ENCODE data around the gene BDKRB2.
"Not testable (repeated sequence)": the region's sequence is repeated elsewhere in the genome, so short reads cannot be mapped to it uniquely, and the experiment has no call there.

BDKRB2 gene

GRCh38 chr14:96243785-96244184 is 39.1 kb downstream of the BDKRB2 start:
- no peak for DNase-seq
- no peak overlapping the region for H3K4me3 ChIP-seq (ENCODE audit: low read depth, low read length)
- no peak for TF ChIP-seq CTCF (IDR thresholded peaks at IDR 0.05; ENCODE audit: low read depth, low read length)

GRCh38 chr14:96245074-96245473 is 40.4 kb downstream of the BDKRB2 start:
- not testable (repeated sequence) for H3K27me3 ChIP-seq; H3K4me3 ChIP-seq (ENCODE audit: low read depth, low read length); H3K9me3 ChIP-seq; DNase-seq; H3K36me3 ChIP-seq; H3K4me1 ChIP-seq

More at GRCh38 chr14:96243785-96244184, 39.1 kb downstream of the BDKRB2 start:
- Histone ChIP-seq H3K27me3 (no peaks in the 10 kb centered on the region), H3K4me1 (peaks cover under 1% of the 10 kb centered on the region), H3K36me3 (no peaks in the 10 kb centered on the region; the same call in 1 of the 2 replicates), H3K9me3 (no peaks in the 10 kb centered on the region)

DNA sequence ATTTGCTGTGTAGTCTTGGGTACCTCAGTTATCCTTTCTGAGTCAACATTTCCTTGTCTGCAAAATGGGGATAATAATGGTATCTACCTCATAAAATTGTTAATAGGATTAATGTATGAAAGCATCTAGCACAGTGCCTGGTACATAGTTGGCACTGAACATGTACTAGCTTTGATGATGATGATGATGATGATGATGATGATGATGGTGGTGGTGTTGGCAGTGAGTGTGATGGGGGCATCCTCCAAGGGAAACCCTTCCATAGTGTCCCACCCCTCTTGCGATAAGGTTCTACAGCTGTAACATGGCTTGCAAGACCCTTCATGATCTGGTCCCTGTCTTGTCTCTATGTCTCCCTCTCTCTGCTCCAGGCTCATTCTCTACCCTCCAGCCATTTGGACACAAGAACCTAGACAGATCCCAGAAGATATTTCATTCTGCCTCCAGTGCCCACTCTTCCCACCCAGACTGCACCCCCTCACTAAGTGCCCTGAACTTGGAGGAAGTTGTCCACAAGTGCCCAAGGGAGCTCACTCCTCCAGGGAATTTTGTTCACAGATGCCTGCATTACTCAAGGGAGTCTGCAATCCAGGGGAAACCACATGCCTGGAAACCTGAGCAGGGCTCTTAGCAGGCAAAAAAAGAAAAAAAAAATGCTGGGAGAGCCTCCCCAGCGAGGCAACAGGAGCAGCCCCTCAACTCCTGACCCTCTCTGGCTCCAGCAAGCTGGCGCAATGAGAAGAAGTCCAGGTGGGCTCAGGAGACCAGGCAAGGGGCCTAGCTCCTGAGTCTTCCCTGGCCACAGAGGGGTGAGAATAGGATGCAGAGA is 41.3 kb downstream of the BDKRB2 start:
- Histone ChIP-seq H3K36me3 (no peaks in the 10 kb centered on the region), H3K4me3 (ENCODE audit: low read depth, low read length) (no peak overlapping the region), H3K9me3 (no peaks in the 10 kb centered on the region), H3K27me3 (no peaks in the 10 kb centered on the region), H3K4me1 (peaks cover 2% of the 10 kb centered on the region; the same call in 1 of the 2 replicates)
- no peak for TF ChIP-seq CTCF (IDR thresholded peaks at IDR 0.05; ENCODE audit: low read depth, low read length)
- no peak for DNase-seq

GRCh38 chr14:96246539-96246847 is 41.9 kb downstream of the BDKRB2 start:
- TF ChIP-seq CTCF (IDR thresholded peaks at IDR 0.05; ENCODE audit: low read depth, low read length): no peak
- Histone ChIP-seq H3K36me3 (no peaks in the 10 kb centered on the region), H3K27me3 (no peaks in the 10 kb centered on the region), H3K9me3 (no peaks in the 10 kb centered on the region), H3K4me3 (ENCODE audit: low read depth, low read length) (no peak overlapping the region), H3K4me1 (peaks cover 2% of the 10 kb centered on the region; the same call in 1 of the 2 replicates)
- DNase-seq: peak; percentile 46

DNA sequence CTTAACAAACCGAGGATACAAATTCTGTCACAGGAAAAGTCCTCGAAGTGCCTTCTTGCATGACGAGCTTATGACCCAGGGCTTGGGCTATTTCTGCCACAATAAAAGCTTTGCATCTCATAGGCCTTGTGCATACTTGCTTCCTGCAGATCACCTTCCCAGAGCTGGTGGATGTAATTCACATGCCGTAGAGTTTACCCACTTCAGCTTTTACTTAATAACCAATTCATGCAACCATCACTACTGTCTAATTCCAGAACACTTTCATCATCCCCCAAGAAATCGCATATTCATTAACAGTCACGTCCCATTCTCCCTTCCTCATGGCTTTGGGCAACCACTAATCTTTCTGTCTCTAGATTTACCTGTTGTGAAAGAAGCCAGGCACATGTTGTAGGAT is 42.4 kb downstream of the BDKRB2 start:
- peaks cover 2% of the 10 kb centered on the region; the same call in 1 of the 2 replicates for H3K4me1 ChIP-seq
- no peaks in the 10 kb centered on the region for H3K27me3 ChIP-seq
- no peaks in the 10 kb centered on the region for H3K9me3 ChIP-seq
- no peak for DNase-seq
- no peak for TF ChIP-seq CTCF (IDR thresholded peaks at IDR 0.05; ENCODE audit: low read depth, low read length)
- H3K36me3 ChIP-seq: no peaks in the 10 kb centered on the region
- H3K4me3 ChIP-seq (ENCODE audit: low read depth, low read length): no peak overlapping the region

- Histone ChIP-seq H3K4me1 (peaks cover 9% of the 10 kb centered on the region), H3K36me3 (no peaks in the 10 kb centered on the region), H3K9me3 (no peaks in the 10 kb centered on the region), H3K4me3 (ENCODE audit: low read depth, low read length) (no peak overlapping the region), H3K27me3 (no peaks in the 10 kb centered on the region)
- no peak for TF ChIP-seq CTCF (IDR thresholded peaks at IDR 0.05; ENCODE audit: low read depth, low read length)
- DNase-seq: no peak
These were observed 44.4 kb downstream of the BDKRB2 start for GRCh38 chr14:96249029-96249428.
